Adrenal gland (tissue), 12 donors: ENCODE measurements around the gene SPIRE1. TPM values are rescaled to one million over a fixed set of nuclear protein-coding genes. Genes with fewer than 3 reads are reported as not detected.
"Not testable (repeated sequence)": the region's sequence is repeated elsewhere in the genome, so short reads cannot be mapped to it uniquely, and the experiment has no call there.

Experiments used
- DNase-seq, 7 donors: peaks; one replicate each; pipeline ENCODE4 v3.0.0-alpha.2; 2019 to 2020
- H3K27ac ChIP-seq, 5 donors: fragments of 200-600 bp; sonication (generic) in 4 of 5; 1 replicate in 3 of 5; 2 replicates in 2 of 5; pipeline versions ENCODE4 v1.5.1 to v1.8.0; 2016 to 2020; ENCODE audit warnings: mild to moderate bottlenecking in 1 of 5
- H3K27me3 ChIP-seq: fragments of 200-600 bp; 2 replicates; pipeline ENCODE4 v1.8.0; 2021
- H3K36me3 ChIP-seq, 2 donors: fragments of 200-600 bp; replicated peaks in 1 of 2; 1 replicate in 1 of 2; 2 replicates in 1 of 2; pipeline versions ENCODE4 v1.5.1 to v1.8.0; 2018 to 2022
- H3K4me1 ChIP-seq, 2 donors: fragments of 200-600 bp; replicated peaks in 1 of 2; 1 replicate in 1 of 2; 2 replicates in 1 of 2; pipeline versions ENCODE4 v1.5.1 to v1.8.0; 2018 to 2021
- H3K4me3 ChIP-seq, 4 donors: fragments of 200-600 bp; sonication (generic) in 3 of 4; one replicate each; pipeline ENCODE4 v1.5.1; 2016 to 2018
- H3K9me3 ChIP-seq, 3 donors: fragments of 200-600 bp; sonication (generic) in 1 of 3; replicated peaks in 1 of 3; 1 replicate in 2 of 3; 2 replicates in 1 of 3; pipeline versions ENCODE4 v1.5.1 to v1.8.0; 2016 to 2021
- POLR2A ChIP-seq, 2 donors: fragments of 450-650 bp; IDR thresholded peaks; one replicate each; pipeline ENCODE4 v1.6.1; 2017; ENCODE audit warnings: antibody characterized with exemption in 2 of 2, mild to moderate bottlenecking in 2 of 2, moderate library complexity in 1 of 2
- WGBS, 4 donors: extraction: QIAGEN DNeasy Blood & Tissue Kit in 2 of 4; methylation state at CpG; one replicate each; pipeline versions ENCODE4 v1.1.5 to v1.1.7; 2013 to 2017; 5-methylcytosine and 5-hydroxymethylcytosine counted together
- intact Hi-C, 2 donors: fragments of 100-400 bp; cut with DNase I; formaldehyde crosslinking; loops; one replicate each; pipeline versions ENCODE4 v1.14.1 to v1.15.0; 2022 to 2023
- polyA plus RNA-seq, 3 donors: library from polyadenylated mRNA; stranded (reverse); fragments of 200-250 nt in 2 of 3; fragments of 350-450 nt in 1 of 3; fragmentation: Illumina TruSeq in 1 of 3; extraction: RNeasy Lipid Tissue Mini Kit (QIAGEN cat#74804) in 1 of 3; gene quantifications; one replicate each; pipeline ENCODE4 v1.2.3, GENCODE V29; 2013 to 2014
- total RNA-seq, 9 donors: library from RNA; depleted of rRNA in 4 of 9; stranded (reverse); fragments of >200 nt in 4 of 9; fragments of 120-200 nt in 1 of 9; fragmentation: NEBNext Ultra II Directional in 1 of 9; extraction: Animal tissue kit (Norgen Biotek cat#: 25700) in 1 of 9; gene quantifications; one replicate each; pipeline versions ENCODE4 v1.1.0 to v1.2.4, GENCODE V29; 2013 to 2023
- TF ChIP-seq, protein P1 (sequence below), 6 experiments: fragments of 450-650 bp in 4 of 6; fragments of 200-600 bp in 2 of 6; sonication (generic) in 1 of 6; IDR thresholded peaks; 1 replicate in 5 of 6; 2 replicates in 1 of 6; pipeline versions ENCODE4 v1.5.1 to v1.8.0; 2016 to 2021; ENCODE audit warnings: antibody characterized with exemption in 6 of 6, mild to moderate bottlenecking in 2 of 6, moderate library complexity in 1 of 6
- donor health status: healthy with polysubstance abuse.
- donor health status: Bipolar disorder and iron deficiency.
- donor health status: DM: yes; HTN: yes; CAD: no.
- donor health status: DM: no; HTN: no; CAD: no.
- donor health status: DM: no; HTN: no; CAD: no.
- donor health status: DM: yes; HTN: yes; CAD: no.

The SPIRE1 gene
- total and polyA plus RNA-seq, 12 donors, result 11.7 to 74.0 (median 45.6) TPM

DNA sequence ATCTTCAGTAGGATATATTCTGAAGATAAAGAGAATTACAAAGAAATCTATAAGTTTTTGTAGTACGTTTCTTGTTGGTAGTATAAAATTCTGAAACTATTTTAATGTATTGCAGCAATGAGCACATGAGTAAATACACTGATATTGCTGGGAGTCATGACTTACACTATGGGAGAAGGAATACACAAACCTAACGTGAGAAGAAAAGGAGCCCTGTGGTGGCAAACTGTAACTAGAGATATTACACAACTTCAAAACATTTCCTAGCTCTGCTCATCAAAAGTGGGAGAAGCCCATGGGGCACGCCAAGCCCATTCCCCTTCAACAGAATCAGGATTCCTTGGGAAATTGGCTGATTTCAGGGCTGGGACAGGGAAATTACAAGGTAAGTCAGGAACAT, 20.5 kb downstream of the SPIRE1 start:
- H3K36me3 ChIP-seq, result no peaks in the 10 kb centered on the region
- H3K9me3 ChIP-seq, result no peaks in the 10 kb centered on the region
- no peak for DNase-seq
- no peak overlapping the region for H3K27ac ChIP-seq
- no peak overlapping the region for H3K4me3 ChIP-seq
- TF ChIP-seq POLR2A (IDR thresholded peaks at IDR 0.05), result no peak
- TF ChIP-seq, protein P1, sequence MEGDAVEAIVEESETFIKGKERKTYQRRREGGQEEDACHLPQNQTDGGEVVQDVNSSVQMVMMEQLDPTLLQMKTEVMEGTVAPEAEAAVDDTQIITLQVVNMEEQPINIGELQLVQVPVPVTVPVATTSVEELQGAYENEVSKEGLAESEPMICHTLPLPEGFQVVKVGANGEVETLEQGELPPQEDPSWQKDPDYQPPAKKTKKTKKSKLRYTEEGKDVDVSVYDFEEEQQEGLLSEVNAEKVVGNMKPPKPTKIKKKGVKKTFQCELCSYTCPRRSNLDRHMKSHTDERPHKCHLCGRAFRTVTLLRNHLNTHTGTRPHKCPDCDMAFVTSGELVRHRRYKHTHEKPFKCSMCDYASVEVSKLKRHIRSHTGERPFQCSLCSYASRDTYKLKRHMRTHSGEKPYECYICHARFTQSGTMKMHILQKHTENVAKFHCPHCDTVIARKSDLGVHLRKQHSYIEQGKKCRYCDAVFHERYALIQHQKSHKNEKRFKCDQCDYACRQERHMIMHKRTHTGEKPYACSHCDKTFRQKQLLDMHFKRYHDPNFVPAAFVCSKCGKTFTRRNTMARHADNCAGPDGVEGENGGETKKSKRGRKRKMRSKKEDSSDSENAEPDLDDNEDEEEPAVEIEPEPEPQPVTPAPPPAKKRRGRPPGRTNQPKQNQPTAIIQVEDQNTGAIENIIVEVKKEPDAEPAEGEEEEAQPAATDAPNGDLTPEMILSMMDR (IDR thresholded peaks at IDR 0.05), result no peak
- H3K4me1 ChIP-seq, result peaks cover 13 to 16% of the 10 kb centered on the region in 2 donors
- intact Hi-C loops, result no loop called here
- no peaks in the 10 kb centered on the region for H3K27me3 ChIP-seq
- WGBS, 4 donors, result 92 to 95% (median 95%) methylated on average over 3 of the region's 3 CpGs

DNA sequence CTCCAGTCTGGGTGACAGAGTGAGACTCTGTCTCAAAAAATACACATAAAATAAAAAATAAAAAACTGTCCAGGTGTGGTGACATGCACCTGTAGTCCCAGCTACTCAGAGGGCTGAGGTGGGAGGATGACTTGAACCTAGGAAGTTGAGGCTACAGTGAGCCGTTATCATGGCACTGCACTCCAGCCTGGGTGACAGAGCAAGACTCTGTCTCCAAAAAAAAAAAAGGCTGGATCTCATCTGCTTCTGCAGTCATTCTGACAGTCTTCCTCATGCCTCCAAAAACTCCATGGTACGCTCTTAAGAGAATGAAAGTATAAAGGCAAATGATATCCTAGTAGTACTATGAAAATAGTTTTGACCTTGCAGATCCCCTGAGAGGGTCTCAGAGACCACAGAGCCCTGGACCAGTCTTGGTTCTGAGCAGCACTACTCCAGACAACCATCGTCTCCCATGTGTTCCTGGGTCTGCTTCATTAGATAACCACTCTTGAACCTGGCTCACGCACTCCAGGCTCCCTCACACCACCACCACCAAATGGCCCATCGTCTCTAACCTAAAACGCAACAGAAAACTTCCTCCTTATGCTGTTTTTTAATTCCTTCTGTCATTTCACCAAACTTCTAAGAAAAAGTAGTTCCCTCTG, 26.0 kb downstream of the SPIRE1 start:
- H3K27ac ChIP-seq, result no peak overlapping the region
- intact Hi-C loops, result no loop called here
- TF ChIP-seq, protein P1 (IDR thresholded peaks at IDR 0.05), result no peak
- TF ChIP-seq POLR2A (IDR thresholded peaks at IDR 0.05), result no peak
- WGBS, 4 donors, result 73 to 83% (median 80%) methylated on average over 6 of the region's 6 CpGs
- no peaks in the 10 kb centered on the region for H3K27me3 ChIP-seq
- DNase-seq, result no peak
- H3K4me3 ChIP-seq, result no peak overlapping the region
- H3K4me1 ChIP-seq, result peaks cover 0 to 11% of the 10 kb centered on the region in 2 donors
- no peaks in the 10 kb centered on the region for H3K36me3 ChIP-seq
- no peaks in the 10 kb centered on the region for H3K9me3 ChIP-seq

DNA sequence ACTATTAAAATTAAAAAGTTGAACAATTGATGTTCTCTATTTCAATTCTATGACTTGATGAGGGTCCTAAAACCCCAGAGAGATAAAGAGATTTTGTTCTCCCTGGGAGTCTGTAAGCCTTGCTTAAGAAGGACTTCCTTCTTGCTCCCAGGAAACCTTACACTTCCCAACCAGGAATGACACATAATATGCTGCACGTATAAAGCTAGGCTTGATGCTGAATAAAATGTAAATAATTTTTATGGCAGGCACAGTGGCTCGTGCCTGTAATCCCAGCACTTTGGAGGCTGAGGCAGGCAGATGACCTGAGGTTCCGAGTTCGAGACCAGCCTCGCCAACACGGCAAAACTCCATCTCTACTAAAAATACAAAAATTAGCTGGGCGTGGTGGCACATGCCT, 27.8 kb downstream of the SPIRE1 start:
- 92 to 96% (median 95%) methylated on average over 7 of the region's 7 CpGs for WGBS, 4 donors
- H3K4me1 ChIP-seq, result peaks cover 0 to 15% of the 10 kb centered on the region in 2 donors
- no peaks in the 10 kb centered on the region for H3K36me3 ChIP-seq
- intact Hi-C loops, result no loop called here
- TF ChIP-seq POLR2A (IDR thresholded peaks at IDR 0.05), result no peak
- TF ChIP-seq, protein P1 (IDR thresholded peaks at IDR 0.05), result no peak
- H3K9me3 ChIP-seq, result no peaks in the 10 kb centered on the region
- H3K4me3 ChIP-seq, result no peak overlapping the region
- H3K27me3 ChIP-seq, result no peaks in the 10 kb centered on the region
- no peak for DNase-seq
- no peak overlapping the region for H3K27ac ChIP-seq

DNA sequence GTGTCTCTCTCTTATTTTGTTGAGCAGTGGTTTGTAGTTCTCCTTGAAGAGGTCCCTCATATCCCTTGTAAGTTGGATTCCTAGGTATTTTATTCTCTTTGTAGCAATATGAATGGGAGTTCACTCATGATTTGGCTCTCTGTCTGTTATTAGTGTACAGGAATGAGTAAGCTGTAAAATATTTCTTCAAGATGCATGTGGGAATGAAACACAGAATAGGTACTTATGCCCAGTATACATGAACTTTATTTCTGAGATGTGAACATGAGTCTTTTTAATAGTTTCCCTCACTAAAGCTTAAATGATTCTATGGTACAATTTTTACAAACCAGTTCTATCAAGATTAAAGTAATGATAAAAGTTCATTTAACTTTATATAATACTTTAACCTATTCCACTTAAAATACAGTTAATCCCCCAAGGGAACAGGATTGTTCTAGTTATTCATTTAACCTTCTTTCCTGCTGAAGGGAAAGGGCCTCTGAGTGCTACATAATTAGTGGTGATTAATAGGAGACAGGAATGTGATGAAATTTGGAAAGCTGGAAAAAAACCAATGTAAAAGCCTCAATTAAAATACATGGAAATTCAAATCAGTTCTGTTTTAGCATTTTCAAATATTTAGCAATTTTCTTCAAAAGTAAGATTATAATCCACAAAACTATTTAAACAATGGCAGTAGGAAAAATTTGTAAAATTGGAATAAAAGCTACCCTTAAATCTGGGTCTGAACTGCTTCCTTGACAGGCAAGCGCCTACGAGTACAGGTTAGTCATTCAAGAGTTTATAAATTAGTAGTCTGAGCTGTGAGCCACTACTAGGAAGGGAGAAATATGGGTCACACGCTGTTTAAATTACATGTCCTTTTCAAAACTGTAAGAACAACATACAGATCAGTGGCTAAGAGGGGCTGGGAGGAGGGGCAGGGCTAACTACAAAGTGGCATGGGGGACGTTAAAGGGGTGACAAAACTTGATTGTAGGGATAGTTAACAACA, 28.9 kb downstream of the SPIRE1 start:
- no peaks in the 10 kb centered on the region for H3K36me3 ChIP-seq
- H3K4me3 ChIP-seq, result no peak overlapping the region
- intact Hi-C loops, result no loop called here
- 56 to 61% (median 58%) methylated on average over 4 of the region's 4 CpGs for WGBS, 4 donors
- H3K9me3 ChIP-seq, result no peaks in the 10 kb centered on the region
- TF ChIP-seq, protein P1 (IDR thresholded peaks at IDR 0.05), result no peak
- TF ChIP-seq POLR2A (IDR thresholded peaks at IDR 0.05), result no peak
- DNase-seq, result no peak
- no peak overlapping the region for H3K27ac ChIP-seq
- H3K27me3 ChIP-seq, result no peaks in the 10 kb centered on the region
- H3K4me1 ChIP-seq, result peaks cover 0 to 17% of the 10 kb centered on the region in 2 donors

DNA sequence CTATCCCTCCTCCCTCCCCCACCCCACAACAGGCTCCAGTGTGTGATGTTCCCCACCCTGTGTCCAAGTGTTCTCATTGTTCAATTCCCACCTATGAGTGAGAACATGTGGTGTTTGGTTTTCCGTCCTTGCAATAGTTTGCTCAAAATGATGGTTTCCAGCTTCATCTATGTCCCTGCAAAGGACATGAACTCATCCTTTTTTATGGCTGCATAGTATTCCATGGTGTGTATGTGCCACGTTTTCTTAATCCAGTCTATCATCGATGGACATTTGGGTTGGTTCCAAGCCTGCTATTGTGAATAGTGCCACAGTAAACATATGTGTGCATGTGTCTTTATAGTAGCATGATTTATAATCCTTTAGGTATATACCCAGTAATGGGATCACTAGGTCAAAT, 30.7 kb downstream of the SPIRE1 start:
- DNase-seq, result not testable (repeated sequence)

More for the DNA sequence above, 30.7 kb downstream of the SPIRE1 start:
- H3K4me3 ChIP-seq, H3K27ac ChIP-seq, H3K9me3 ChIP-seq, H3K36me3 ChIP-seq, H3K27me3 ChIP-seq, intact Hi-C loops: not testable (repeated sequence)
- 95 to 98% (median 96%) methylated on average over 3 of the region's 3 CpGs for WGBS, 4 donors
- peaks cover 0 to 17% of the 10 kb centered on the region in 2 donors for H3K4me1 ChIP-seq
